ENCODE results near the gene CEP126.

- TF ChIP-seq CTCF (IDR thresholded peaks at IDR 0.05) (no peak), POLR2A (IDR thresholded peaks at IDR 0.05) (peak in 1 of 4 donors; percentile 11)
These were observed 132.6 kb downstream of the CEP126 start, which contains the start of gene CFAP300 for GRCh38 chr11:102047305-102047924.
